Neural progenitor cell (in vitro differentiated cells): Measurements from ENCODE around the gene TUFT1. TPM values are rescaled to one million over a fixed set of nuclear protein-coding genes. Genes with fewer than 3 reads are reported as not detected.
A peak's percentile ranks its signal among the peaks of the same experiment; 100 is the strongest.

Experiments
- DNase-seq: peaks from one replicate; pipeline ENCODE4 v3.0.0-alpha.2; 2016; ENCODE audit warnings: low spot score
- H2AFZ ChIP-seq: fragments of 200-600 bp; sonication (generic); replicated peaks from 2 replicates; pipeline ENCODE4 v1.6.1; 2016; ENCODE audit warnings: antibody characterized with exemption
- H3F3A ChIP-seq: fragments of 200-600 bp; sonication (generic); 2 replicates; pipeline ENCODE4 v1.6.1; 2016; ENCODE audit warnings: antibody characterized with exemption, low read depth
- H3K27ac ChIP-seq: fragments of 200-600 bp; sonication (generic); 2 replicates; pipeline ENCODE4 v1.5.1; 2016; ENCODE audit warnings: mild to moderate bottlenecking
- H3K27me3 ChIP-seq: fragments of 200-600 bp; sonication (generic); 2 replicates; pipeline ENCODE4 v1.6.1; 2016; ENCODE audit warnings: mild to moderate bottlenecking, moderate library complexity
- H3K36me3 ChIP-seq: fragments of 200-600 bp; sonication (generic); 2 replicates; pipeline ENCODE4 v1.5.1; 2016
- H3K4me1 ChIP-seq: fragments of 200-600 bp; sonication (generic); 2 replicates; pipeline ENCODE4 v1.6.1; 2016; ENCODE audit warnings: mixed run types
- H3K4me2 ChIP-seq: fragments of 200-600 bp; sonication (generic); 2 replicates; pipeline ENCODE4 v1.6.1; 2016
- H3K4me3 ChIP-seq: fragments of 200-600 bp; sonication (generic); 2 replicates; pipeline ENCODE4 v1.5.1; 2016
- H3K79me2 ChIP-seq: fragments of 200-600 bp; sonication (generic); 2 replicates; pipeline ENCODE4 v1.6.1; 2016; ENCODE audit warnings: low read depth
- H3K9ac ChIP-seq: fragments of 200-600 bp; sonication (generic); 2 replicates; pipeline ENCODE4 v1.6.1; 2016
- H3K9me3 ChIP-seq: fragments of 200-600 bp; sonication (generic); 2 replicates; pipeline ENCODE4 v1.5.1; 2016; ENCODE audit warnings: low read depth
- H4K20me1 ChIP-seq: fragments of 200-600 bp; sonication (generic); 2 replicates; pipeline ENCODE4 v1.6.1; 2016; ENCODE audit warnings: low read depth
- H3K27ac Mint-ChIP-seq: 3 replicates; pipeline ENCODE4 v1.8.0; 2021; ENCODE audit warnings: mixed read lengths
- H3K27me3 Mint-ChIP-seq: 2 replicates; pipeline ENCODE4 v1.8.0; 2022; ENCODE audit warnings: low read depth, mild to moderate bottlenecking, inconsistent platforms, moderate library complexity, mixed read lengths; ENCODE audit not compliant: insufficient read depth
- H3K36me3 Mint-ChIP-seq: 3 replicates; pipeline ENCODE4 v1.8.0; 2021; ENCODE audit warnings: mixed read lengths
- H3K4me1 Mint-ChIP-seq: 3 replicates; pipeline ENCODE4 v1.8.0; 2021; ENCODE audit warnings: mixed read lengths
- H3K4me3 Mint-ChIP-seq: 3 replicates; pipeline ENCODE4 v1.8.0; 2021; ENCODE audit warnings: mild to moderate bottlenecking, moderate library complexity, mixed read lengths
- H3K9me3 Mint-ChIP-seq: 3 replicates; pipeline ENCODE4 v1.8.0; 2020; ENCODE audit warnings: mixed read lengths
- CTCF ChIP-seq: fragments of 200-600 bp; sonication (generic); IDR thresholded peaks from 2 replicates; pipeline ENCODE4 v1.5.1; 2017; ENCODE audit warnings: antibody characterized with exemption, mild to moderate bottlenecking
- EZH2 ChIP-seq: fragments of 200-600 bp; sonication (generic); IDR thresholded peaks from 2 replicates; pipeline ENCODE4 v1.6.1; 2017; ENCODE audit warnings: antibody characterized with exemption, mild to moderate bottlenecking, moderate library complexity
- EZH2phosphoT487 ChIP-seq: fragments of 200-600 bp; sonication (generic); IDR thresholded peaks from 2 replicates; pipeline ENCODE4 v1.6.1; 2017; ENCODE audit warnings: antibody characterized with exemption
- total RNA-seq: library from RNA; depleted of rRNA; stranded (reverse); fragments of >200 nt; gene quantifications from 2 replicates; pipeline ENCODE4 v1.2.3, GENCODE V29; 2015; ENCODE audit warnings: low replicate concordance

Gene TUFT1
- total RNA-seq, 1 donor from 2014 or later, result 9.3 TPM

- Histone ChIP-seq H3K9ac (peak overlapping the region; percentile 50), H3K4me2 (peak overlapping the region; percentile 98), H3F3A (peaks cover 52% of the 10 kb centered on the region), H4K20me1 (peaks cover 20% of the 10 kb centered on the region), H3K4me3 (peak overlapping the region; percentile 83), H3K9me3 (no peaks in the 10 kb centered on the region), H3K79me2 (peaks cover 21% of the 10 kb centered on the region), H3K4me1 (peaks cover 38% of the 10 kb centered on the region), H3K27me3 (no peaks in the 10 kb centered on the region), H3K27ac (peak overlapping the region; percentile 84), H3K36me3 (no peaks in the 10 kb centered on the region), H2AFZ (peak overlapping the region; percentile 85)
- H3K27ac Mint-ChIP-seq, result peak overlapping the region; percentile 44
- TF ChIP-seq EZH2phosphoT487 (no peak), EZH2 (no peak), CTCF (no peak)
- H3K4me3 Mint-ChIP-seq, result peak overlapping the region; percentile 88
- H3K4me1 Mint-ChIP-seq, result peaks cover 32% of the 10 kb centered on the region
- DNase-seq, result no peak
- no peaks in the 10 kb centered on the region for H3K9me3 Mint-ChIP-seq
- peaks cover 5% of the 10 kb centered on the region for H3K27me3 Mint-ChIP-seq
- no peaks in the 10 kb centered on the region for H3K36me3 Mint-ChIP-seq
Measured at GRCh38 chr1:151510614-151510956, 29.5 kb upstream of the TUFT1 start.

- Histone ChIP-seq H3K4me2 (peak within 1 kb of the TSS; percentile 98), H2AFZ (peak within 1 kb of the TSS; percentile 96), H3K4me3 (peak within 1 kb of the TSS; percentile 83), H3K9ac (peak within 1 kb of the TSS; percentile 50), H3K4me1 (peaks cover 40% of the 10 kb centered on the region), H3K27me3 (no peaks in the 10 kb centered on the region), H3F3A (peaks cover 52% of the 10 kb centered on the region), H3K36me3 (no peaks in the 10 kb centered on the region), H3K79me2 (peaks cover 22% of the 10 kb centered on the region), H3K9me3 (no peaks in the 10 kb centered on the region), H3K27ac (peak within 1 kb of the TSS; percentile 84), H4K20me1 (peaks cover 20% of the 10 kb centered on the region)
- peak; percentile 99 for DNase-seq
- no peaks in the 10 kb centered on the region for H3K9me3 Mint-ChIP-seq
- H3K4me1 Mint-ChIP-seq, result peaks cover 32% of the 10 kb centered on the region
- peak within 1 kb of the TSS; percentile 88 for H3K4me3 Mint-ChIP-seq
- peaks cover 10% of the 10 kb centered on the region for H3K27me3 Mint-ChIP-seq
- H3K27ac Mint-ChIP-seq, result peak within 1 kb of the TSS; percentile 44
- TF ChIP-seq EZH2phosphoT487 (no peak), CTCF (no peak), EZH2 (no peak)
- H3K36me3 Mint-ChIP-seq, result no peaks in the 10 kb centered on the region
Measured at GRCh38 chr1:151510957-151511635, 29.0 kb upstream of the TUFT1 start, which contains the start of gene CGN. Gene CGN (plus strand): TSS chr1:151511387. CDS start chr1:151518520, 7,133 bp downstream.

- no peaks in the 10 kb centered on the region for H3K27me3 ChIP-seq
- Mint-ChIP-seq H3K36me3 (no peaks in the 10 kb centered on the region), H3K4me3 (peak overlapping the region; percentile 86), H3K4me1 (peaks cover 32% of the 10 kb centered on the region), H3K9me3 (no peaks in the 10 kb centered on the region), H3K27me3 (peaks cover 9% of the 10 kb centered on the region), H3K27ac (no peak overlapping the region)
- H3K4me3 ChIP-seq, result peak overlapping the region; percentile 83
- H4K20me1 ChIP-seq, result peaks cover 20% of the 10 kb centered on the region
- H3K4me2 ChIP-seq, result peak overlapping the region; percentile 98
- H3K4me1 ChIP-seq, result peaks cover 41% of the 10 kb centered on the region
- peak overlapping the region; percentile 96 for H2AFZ ChIP-seq
- peaks cover 52% of the 10 kb centered on the region for H3F3A ChIP-seq
- H3K9ac ChIP-seq, result no peak overlapping the region
- TF ChIP-seq EZH2, result no peak
- TF ChIP-seq CTCF, result peak; percentile 14
- H3K36me3 ChIP-seq, result no peaks in the 10 kb centered on the region
- DNase-seq, result peak; percentile 81
- no peak overlapping the region for H3K27ac ChIP-seq
- no peaks in the 10 kb centered on the region for H3K9me3 ChIP-seq
- H3K79me2 ChIP-seq, result peaks cover 27% of the 10 kb centered on the region
Measured at GRCh38 chr1:151511636-151512215, 28.4 kb upstream of the TUFT1 start.
